Nucleus accumbens (tissue), 56 donors: Measurements from ENCODE around the gene MTCH1.

Experiments used
- DNase-seq, 56 donors: peaks; one replicate each; lab custom pipeline; 2025; lab: John Stamatoyannopoulos, UW

The MTCH1 gene

DNA sequence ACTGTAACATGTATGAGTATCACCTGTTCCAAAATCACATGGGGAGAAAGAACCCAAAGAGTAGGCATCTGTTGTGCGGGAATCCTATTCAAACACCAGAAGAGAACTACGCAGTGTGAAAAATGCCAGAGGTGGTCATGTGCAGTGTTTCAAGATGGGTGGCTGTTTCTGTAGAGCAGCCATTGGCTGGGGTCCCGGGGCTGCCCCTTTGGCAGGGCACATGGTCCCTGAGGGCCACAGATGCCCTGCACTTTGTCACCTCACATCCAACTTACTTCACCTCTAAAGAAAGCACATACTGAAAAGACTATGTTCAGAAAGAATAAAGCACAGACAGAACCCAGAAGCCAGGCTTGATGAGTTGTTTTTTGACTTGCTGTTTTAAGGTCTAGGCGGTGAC, 12.3 kb downstream of the MTCH1 start:
- DNase-seq: no peak

DNA sequence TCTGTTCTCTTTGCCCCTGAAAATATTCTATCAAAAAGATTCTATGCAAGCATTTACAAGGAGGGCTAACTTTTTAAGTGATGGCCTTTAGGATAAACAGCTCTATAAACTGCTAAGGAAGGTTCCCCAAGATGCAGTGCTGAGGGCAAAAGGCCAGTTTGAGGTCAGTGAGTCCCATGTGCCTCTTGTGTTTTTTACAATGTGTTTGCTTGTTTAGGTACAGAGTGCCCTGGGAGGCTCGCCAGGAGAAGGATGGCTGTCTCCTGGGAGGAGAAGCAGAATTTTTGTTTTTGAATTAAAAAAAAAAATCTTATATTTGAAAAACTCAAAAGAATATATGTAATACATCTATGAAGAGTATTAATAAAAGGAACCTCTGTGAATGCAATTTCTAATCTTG, 12.8 kb downstream of the MTCH1 start:
- no peak for DNase-seq

DNA sequence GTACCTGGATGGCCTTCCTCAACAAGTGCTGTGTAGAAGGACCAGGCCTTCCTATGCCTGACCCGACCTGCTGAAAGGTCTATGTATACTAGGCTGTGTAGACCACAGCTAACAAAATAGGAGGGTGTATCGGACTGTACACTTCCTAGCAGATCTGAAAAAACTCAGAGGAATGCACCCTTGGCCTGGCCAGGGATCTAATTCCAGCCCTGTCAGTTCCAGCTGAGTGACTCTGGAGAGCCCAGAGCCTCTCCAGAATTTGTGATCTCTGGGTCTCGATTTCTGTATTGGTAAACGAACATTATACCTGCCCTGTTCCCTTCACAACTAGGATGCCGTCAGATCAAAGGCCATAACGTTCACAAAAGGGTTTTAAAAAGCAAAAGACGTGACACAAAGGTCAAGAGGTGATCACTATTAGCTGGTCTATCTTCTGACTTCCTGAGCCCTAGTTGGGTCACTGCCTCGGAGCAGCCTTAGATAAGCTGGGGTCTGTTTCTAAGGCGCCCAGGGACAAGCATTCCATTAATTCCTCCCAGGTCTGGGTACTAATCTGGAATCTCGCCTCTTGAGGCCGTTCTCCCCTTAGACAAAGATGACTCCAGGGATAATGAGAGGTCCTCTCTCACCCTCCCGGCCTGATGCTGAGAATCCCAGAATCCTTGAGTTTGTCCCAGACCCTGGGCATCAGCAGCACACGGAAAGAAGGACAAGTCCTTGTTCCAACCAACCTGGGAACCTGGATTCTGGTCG, 13.9 kb downstream of the MTCH1 start:
- DNase-seq: no peak

DNA sequence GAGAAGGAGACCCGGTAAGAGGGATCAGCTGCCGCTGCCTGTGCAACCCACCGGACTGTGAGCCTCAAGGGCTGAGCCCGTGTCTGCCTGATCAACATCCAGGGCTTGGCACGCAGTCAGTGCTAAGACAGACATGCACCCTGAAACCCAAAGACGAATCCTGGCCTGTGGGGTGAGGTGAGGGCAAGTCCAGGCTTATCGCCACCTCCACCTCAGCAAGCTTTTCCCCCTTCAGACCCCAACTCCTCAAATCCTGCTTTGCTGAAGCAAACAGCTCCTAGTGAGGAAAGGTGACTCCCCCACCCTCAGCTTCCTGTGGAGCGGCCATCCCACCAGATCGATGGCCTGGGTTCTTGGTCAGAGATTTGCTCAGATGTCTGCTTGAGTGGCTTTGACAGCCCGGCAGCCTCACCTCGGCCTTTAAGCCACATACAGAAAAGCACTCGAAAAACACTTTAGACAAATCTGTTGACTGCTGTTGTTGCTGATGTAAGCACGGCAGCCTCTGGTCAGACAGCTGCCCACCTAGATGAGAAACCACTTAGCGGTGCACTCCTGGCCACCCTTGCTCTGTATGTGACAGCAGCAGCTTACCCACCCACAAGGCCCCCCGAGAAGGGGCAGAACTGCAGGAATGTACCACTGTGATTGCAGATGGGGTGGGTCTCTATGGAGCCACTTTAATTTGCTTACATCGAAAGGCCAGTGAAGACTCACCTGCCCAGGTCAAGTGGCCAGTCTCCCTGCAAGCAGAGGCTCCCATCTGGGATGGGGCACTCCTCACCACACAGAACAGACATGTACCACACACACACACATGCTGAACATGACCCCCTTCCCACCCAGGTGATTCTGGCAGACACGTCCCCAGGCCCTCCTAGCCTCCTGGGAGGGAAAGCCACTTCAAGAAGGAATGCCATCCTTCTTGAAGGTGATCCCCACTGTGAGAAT, 14.8 kb downstream of the MTCH1 start:
- DNase-seq: no peak

DNA sequence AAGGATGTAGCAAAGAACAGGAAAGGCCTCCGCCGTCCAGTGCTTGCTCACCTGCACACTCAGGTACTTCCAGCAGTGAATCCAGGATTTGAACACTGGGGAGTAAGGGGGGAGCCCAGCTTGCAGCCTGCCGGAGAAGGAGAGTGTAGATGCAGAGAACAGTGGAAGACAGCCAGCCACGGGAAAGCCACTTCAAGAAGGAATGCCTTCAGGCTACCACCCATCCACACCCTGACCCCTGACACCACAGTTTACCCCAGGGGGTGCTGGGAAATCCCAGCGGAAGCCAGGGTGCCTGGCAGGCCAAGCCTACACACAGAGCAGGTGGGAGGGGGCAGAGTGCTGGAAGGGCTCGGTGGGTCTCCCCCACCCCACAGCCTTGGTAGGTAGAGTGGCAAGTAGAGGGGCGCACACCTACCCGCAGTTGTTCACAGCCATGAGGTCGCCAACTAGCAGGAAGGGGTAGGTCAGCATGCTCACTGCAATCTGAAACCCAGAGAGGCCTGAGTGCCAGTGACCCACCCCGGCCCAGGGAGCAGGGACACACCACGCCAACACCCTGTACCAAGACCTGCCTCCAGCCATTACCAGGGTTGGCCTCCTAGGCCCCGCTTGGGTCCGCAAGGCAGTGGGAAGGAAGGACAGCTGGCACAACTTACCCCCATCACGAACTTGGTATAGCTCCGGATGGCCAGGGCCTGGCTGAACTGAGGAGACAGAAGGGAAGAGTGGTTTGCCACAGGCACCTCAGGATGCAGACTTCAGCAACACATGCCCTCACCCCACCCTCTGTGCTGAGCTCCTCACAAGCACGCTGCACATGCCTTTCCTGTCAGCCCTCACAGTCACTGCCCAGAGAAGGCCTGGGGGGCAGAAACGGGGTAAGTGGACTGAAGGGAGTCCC, 15.8 kb downstream of the MTCH1 start:
- DNase-seq: no peak

DNA sequence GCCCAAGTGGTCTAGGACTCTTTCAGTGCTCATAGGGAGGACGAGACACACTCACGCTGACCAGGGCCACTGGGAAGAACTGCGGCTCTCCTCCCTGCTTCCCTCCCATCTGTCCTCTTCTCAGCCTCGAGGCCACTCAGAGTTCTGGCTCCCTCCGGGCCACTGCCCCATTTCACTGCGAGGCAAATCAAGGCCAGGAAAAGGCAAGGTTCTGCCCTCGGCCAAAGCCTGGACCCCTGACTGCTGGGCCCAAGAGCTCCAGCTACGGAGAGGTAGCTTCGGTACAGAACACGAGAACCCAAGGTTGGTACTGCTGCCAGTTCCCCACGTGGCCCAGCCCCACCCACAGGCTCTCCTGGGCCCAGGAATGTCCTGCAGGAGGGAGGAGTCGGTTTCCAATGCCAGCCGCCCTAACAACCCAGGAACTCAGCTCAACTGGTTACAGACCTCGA, 16.7 kb downstream of the MTCH1 start:
- DNase-seq: no peak

DNA sequence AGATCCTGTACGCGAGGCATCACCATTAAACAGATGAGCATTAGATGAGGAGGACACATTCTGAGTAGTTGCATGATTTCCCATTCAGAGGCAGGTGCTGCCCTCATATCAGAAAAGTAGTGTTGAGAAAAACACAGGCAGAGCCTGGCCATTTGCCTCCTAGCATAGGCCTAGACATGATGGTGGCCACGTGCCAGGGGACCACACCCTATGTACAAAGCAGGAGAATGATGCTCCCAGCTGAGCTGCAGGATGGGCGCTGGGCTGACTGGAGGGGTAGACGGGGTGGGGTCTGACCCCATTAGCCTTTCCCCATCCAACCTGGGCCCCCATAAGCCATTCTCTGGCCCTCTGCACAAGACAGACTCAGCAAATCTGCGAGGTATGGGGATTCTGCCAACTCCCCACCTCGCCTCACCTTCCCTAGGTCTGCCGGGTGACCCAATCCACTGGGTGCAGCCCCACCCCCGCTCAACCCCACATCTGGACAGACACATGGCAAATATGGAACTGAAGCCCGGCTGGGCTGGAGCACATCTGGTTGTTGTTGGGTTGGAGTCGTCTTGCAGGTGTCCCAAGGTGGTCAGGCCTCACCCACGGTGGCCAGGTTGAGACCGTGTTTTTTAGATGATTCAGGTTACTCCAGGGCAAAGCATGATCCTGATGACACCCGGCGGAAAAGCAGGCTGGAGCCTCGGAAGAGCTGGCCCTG, 17.6 kb downstream of the MTCH1 start:
- DNase-seq: no peak

DNA sequence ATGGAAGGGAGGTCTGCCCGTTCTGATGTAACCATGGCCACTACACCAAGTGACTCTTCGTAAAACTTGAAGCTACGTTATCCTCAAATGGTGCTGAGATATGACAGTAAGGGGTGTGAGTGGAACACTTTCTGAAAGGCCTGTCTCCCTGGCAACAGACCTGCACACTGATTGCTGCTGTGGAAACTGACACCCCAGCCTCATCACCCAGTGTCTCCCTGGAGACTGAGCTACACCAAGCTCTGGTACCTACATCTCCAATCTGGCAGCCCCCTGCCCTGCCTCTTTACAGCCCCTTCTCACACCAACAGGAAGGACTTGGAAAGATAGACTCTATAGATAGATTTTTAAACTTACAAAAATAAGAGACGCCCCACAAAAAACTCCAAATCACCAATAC, 18.2 kb downstream of the MTCH1 start:
- peak in 4 of 56 donors; percentile 20 to 30 (median 26) for DNase-seq

DNA sequence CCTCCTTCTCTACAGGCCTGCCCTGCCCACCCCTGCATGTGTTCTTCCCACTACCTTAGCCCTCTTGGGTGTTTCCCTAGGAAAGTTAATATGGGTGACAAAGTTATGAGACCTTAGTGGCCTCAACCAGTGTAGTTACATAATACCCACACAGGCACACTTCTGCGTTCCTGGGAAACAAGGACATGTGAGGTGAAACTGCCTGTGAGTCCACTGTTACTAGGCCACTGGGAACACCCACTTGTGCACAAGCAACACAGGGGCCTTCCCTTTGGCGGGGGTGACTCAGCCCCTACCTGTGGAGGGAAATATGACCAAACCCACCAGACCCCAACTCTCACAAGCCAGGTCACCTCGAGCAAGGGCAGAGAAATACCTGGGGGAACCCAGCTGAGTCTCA, 18.7 kb downstream of the MTCH1 start:
- DNase-seq: no peak

DNA sequence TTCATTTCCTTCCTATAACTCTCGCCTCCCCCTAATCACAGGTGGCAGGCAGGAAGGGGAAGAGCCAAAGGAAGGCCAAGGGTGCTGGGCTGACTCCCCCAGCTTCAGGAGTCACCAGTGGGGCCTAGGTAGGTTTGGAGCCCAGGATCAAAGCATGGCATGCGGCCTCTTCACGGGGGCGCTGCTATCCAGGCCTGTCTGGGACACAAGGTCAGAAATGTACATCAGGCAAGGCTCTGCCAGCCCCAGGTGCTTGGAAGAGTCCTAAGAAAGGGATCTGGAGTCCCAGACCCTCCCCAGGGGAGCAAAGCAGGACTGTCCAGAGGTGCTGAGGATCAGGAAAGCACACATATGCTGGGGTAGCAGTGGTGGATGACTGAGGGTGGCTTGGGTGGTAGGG, 21.1 kb downstream of the MTCH1 start:
- DNase-seq: no peak

DNA sequence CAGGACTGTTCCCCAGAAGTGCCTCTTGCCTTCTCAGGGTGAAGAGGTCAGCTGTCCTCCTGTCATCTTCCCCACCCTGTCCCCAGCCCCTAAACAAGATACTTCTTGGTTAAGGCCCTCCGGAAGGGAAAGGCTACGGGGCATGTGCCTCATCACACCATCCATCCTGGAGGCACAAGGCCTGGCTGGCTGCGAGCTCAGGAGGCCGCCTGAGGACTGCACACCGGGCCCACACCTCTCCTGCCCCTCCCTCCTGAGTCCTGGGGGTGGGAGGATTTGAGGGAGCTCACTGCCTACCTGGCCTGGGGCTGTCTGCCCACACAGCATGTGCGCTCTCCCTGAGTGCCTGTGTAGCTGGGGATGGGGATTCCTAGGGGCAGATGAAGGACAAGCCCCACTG, 21.6 kb downstream of the MTCH1 start:
- no peak for DNase-seq

DNA sequence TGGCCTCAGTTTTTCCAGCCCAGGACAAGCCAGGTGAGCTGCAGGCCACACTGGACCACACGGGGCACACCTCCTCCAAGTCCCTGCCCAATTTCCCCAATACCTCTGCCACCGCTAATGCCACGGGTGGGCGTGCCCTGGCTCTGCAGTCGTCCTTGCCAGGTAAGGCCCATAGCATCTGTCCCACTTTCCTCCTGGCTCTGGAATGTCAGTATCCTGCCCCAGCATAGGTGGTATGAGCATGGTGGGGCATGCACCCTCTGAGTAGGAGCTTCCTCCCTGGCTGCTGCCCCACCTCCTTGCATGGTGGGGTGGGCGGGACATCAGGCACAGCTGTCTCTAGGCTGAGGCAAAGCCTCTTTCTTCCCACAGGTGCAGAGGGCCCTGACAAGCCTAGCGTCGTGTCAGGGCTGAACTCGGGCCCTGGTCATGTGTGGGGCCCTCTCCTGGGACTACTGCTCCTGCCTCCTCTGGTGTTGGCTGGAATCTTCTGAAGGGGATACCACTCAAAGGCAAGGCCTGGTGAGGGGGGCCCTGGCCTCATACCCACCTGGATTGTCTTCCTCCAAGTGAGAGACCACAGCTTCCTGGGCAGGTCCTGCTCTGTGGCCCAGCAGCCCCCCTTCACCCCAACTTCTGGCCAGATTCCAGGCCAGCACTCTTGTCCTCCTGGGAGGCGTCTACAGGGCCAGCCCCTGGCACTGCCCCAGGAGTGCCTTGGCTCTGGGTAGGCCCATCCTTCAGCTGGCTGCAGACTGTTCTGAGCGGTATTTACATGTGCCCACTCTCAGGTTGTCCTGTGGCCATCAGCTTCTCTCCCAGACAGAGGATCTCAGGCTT, 22.3 kb downstream of the MTCH1 start:
- peak in 5 of 56 donors; percentile 19 to 39 (median 26) for DNase-seq

DNA sequence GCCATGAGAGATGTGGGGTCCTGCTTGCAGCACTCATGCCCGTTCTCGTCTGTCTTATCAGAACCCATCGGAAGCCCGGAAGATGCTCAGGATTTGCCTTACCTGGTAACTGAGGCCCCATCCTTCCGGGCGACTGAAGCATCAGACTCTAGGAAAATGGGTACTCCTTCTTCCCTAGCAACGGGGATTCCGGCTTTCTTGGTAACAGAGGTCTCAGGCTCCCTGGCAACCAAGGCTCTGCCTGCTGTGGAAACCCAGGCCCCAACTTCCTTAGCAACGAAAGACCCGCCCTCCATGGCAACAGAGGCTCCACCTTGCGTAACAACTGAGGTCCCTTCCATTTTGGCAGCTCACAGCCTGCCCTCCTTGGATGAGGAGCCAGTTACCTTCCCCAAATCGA, 23.1 kb downstream of the MTCH1 start:
- peak in 51 of 56 donors; percentile 22 to 92 (median 67) for DNase-seq

DNA sequence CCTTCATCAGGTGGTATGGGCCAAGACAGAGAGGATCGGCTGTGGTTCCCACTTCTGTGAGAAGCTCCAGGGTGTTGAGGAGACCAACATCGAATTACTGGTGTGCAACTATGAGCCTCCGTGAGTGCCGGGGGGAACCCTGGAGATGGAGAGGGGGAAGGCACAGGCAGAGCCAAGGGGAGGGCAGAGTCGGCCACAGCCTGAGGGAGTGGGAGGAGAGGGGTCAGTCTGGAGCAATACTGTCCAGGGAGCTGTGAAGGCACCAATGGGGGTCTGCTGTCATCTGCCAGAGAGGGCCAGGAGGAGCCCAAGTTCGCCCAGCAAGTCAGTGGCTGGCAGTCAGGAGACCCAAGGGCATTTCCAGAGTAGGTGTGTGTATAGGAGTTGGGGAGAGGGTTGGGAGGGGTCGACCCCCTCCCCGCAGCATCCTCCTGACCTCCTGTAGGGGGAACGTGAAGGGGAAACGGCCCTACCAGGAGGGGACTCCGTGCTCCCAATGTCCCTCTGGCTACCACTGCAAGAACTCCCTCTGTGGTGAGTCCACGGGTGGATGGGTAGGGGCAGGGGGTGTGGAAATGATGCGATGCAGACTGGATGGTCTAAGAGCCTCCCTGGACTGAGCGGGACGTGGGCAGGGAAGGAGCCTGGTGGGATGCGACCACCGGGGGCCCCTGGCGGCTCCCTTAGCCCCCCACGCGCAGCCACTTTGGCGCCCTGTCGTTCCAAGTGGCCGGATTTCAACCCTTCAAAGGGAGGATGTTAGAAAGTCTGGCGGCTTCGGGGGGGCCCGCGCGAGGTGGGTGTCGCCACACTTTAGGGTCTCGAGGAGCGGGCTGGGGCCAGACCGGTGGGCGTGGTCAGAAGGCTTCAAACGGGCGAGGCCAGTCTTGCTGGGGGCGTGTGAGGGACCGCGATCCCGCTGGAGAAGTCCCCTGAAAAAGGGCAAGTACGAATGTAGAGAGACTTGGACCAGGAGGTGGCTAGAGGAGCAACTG, 24.3 kb downstream of the MTCH1 start:
- no peak for DNase-seq

DNA sequence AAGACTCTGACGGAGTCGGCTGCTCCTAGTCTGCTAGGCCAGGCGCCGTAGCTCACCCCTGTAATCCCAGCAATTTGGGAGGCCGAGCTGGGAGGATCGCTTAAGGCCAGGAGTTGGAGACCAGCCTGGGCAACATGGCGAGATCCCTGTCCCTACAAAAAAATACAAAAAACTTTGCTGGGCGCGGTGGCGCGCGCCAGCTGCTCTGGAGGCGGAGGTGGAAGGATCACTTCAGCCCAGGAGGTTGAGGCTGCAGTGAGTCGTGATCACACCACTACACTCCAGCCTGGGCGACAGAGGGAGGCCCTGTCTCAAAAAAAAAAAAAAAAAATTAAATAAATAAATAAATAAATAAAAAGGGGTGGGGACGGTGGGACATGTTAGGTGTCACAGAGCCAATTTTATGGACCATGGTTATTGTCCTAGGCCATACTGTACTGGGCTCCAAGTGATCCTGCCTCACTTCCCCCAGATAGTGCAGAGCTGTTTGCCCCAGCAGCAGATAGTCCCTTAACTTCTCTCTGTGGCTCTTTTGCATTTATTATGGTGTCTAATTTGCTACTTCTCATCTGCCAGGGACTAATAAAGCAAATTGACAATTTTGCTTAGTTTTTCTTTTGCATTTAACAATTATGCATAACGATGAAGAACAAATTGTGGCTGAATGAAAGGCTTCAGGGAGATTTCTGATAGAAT, 26.3 kb downstream of the MTCH1 start:
- no peak for DNase-seq

DNA sequence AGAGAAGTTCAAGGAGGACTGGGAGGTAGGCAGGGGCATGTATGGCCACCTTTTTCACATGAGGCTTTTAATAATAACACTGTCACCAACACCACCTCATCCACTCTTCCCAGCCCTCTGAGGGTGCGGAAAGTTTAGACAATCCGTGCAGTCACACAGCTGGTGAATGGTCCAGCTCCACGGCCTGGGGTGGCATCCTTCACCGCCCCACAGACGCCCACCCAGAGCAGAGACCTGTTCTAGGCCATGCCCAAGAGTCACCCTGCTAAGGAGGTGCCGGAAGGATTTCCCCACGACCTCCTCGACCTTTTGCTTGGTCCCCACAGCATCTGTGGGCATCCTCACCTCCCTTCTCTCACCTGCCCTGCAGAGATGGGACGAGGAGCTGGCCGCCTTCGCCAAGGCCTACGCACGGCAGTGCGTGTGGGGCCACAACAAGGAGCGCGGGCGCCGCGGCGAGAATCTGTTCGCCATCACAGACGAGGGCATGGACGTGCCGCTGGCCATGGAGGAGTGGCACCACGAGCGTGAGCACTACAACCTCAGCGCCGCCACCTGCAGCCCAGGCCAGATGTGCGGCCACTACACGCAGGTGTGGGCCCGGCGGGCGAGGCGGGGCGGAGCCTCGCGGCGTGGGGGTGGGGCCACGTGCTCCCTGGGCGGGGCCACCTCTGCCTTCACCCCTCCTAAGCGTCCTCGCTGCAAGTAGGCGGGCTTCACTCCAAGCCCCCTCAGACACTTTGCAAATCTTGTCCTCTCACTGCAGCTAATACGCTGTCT, 27.0 kb downstream of the MTCH1 start:
- DNase-seq: no peak
